GM18519 (cell line): ENCODE results near the gene RNF17.
"Not testable (repeated sequence)": the region's sequence is repeated elsewhere in the genome, so short reads cannot be mapped to it uniquely, and the experiment has no call there.

Source experiments
- ATAC-seq: cut with Tn5 transposase; IDR thresholded peaks from one replicate; pipeline ENCODE4 v1.9.1; 2021; ENCODE audit warnings: mild to moderate bottlenecking, moderate library complexity; ENCODE audit not compliant: unreplicated experiment, low FRiP score

Gene RNF17

DNA sequence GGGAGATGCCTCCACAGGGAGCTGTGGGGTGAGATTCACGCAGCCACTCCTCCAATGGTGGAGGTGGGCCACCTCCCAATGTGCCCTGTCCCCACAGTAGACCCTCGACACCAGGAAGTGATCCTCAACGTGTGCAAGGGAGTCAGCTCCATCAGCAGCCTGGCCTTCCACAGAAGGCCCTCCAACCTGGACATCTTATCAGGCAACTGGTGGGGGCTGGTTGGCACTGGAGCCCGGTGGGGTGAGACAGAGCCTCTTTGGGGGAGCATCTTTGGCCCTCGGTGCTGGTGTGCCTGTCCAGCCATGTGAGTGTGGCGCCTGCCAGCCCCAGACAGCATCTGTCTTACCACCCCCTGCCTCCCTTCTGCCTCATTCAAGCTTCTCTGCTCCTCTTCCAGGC lies 19.7 kb upstream of the RNF17 start:
- ATAC-seq, result no peak

DNA sequence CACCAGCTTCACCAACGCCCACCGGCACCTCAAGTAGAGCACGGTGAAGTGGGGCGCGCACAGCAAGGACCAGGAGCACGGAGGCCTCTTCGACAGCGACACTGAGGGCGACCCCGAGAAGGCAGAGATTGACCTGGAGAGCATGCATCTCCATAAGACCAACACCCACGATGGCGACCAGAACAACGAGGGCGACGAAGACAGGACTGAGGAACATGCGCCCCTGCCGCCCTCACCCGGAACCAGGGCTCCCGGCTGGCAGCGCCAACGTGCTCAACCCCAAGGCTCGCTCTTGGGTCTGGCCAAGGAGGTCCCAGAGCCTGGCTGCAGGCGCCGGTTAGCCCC lies 18.5 kb upstream of the RNF17 start:
- ATAC-seq, result no peak

DNA sequence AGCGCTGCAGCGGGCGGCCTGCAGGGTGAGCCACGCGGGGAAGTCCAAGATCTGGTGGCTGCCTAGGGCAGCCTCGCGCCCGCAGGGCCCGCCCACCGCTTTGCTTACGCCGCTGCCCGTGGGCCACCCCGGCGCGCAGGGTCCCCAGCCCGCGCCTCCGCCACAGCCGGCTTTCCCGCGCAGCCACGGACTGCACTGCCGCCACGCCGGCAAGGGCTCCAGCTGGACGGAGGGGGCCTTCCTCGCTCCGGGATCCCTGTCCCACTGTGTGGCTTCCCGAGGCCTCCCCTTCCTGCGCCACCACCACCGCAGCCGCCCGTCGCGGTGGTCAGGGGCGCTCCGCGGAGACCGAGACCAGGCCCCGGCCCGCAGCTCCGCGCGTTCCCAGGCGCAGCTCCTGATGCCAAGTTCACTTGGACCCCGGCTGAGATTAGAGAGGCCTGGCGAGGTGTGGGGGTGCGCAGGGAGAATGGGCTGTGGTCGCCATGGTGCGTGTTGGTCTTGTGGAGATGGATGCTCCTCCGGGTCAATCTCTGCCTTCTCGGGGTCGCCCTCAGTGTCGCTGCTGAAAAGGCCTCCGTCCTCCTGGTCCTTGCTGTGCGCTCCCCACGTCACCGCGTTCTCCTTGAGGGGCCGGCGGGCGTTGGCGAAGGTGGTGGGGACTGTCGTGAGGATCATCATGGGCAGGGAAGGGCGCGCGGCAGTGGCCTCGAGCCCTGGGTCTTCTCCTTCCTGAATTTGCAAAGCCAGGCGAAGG lies 17.9 kb upstream of the RNF17 start:
- no peak for ATAC-seq

- ATAC-seq, result no peak
Observed at GRCh38 chr13:24746618-24747247, 17.2 kb upstream of the RNF17 start.

GRCh38 chr13:24747248-24748060 lies 16.5 kb upstream of the RNF17 start:
- no peak for ATAC-seq

DNA sequence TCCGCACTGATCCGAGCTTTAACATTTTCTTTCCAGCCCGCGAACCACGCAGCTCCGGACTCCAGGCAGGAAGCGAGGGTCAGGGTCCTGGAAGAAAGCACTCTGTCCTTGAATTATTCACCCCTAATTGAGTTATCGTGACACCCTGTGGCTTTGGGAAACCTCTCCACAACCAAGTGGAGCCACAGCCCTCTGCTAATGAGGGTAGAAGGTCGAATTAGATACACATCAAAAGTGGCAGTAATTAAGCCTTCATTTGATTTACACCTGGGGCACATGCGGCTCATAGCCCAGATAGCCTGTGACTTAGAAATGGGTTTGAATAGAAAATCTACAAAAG lies 15.9 kb upstream of the RNF17 start:
- no peak for ATAC-seq

- ATAC-seq, result no peak
Observed at GRCh38 chr13:24759197-24759596, 4.8 kb upstream of the RNF17 start.

- ATAC-seq, result no peak
Observed at GRCh38 chr13:24764276-24764630, 284 bp downstream of the RNF17 start.

DNA sequence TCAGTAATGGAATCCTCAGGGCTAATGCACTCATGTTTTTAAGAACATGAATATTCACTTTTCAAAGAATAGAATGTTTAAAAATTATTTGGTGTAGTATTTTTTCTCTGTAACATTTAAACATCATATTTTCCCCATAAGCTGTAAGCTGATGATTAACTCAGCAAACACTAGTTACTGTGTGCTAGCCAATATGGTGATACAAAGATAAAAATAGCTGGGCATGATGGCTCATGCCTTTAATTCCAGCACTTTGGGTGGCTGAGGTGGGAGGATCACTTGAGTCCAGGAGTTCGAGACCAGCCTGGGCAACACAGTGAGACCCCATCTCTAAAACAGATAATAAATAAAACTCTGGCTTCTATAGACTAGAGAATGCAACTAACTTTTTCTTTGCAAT lies 13.2 kb downstream of the RNF17 start:
- no peak for ATAC-seq

DNA sequence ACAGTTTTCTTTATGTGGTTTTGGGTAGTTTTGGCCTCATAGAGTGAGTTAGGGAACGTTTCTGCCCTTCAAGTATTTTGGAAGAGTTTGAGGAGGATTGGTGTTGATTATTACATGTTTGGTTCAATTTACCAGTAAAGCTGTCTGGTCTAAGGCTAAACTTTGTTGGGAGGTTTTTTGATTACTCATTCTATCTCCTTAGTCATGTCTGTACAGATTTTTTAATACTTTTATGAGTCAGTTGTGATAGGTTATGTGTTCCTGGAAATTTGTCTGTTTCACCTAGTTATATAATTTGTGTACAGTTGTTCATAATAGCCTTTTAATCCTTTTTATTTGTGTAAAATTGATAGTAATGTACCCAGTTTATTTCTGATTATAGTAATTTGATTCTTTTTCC lies 20.4 kb downstream of the RNF17 start:
- no peak for ATAC-seq

- no peak for ATAC-seq
Observed at GRCh38 chr13:24788538-24788937, 24.6 kb downstream of the RNF17 start.

- no peak for ATAC-seq
Observed at GRCh38 chr13:24802074-24802473, 38.1 kb downstream of the RNF17 start.

- no peak for ATAC-seq
Observed at GRCh38 chr13:24821207-24821606, 57.2 kb downstream of the RNF17 start.

GRCh38 chr13:24822640-24823039 lies 58.7 kb downstream of the RNF17 start:
- ATAC-seq, result no peak

- not testable (repeated sequence) for ATAC-seq
Observed at GRCh38 chr13:24823122-24823710, 59.2 kb downstream of the RNF17 start.

DNA sequence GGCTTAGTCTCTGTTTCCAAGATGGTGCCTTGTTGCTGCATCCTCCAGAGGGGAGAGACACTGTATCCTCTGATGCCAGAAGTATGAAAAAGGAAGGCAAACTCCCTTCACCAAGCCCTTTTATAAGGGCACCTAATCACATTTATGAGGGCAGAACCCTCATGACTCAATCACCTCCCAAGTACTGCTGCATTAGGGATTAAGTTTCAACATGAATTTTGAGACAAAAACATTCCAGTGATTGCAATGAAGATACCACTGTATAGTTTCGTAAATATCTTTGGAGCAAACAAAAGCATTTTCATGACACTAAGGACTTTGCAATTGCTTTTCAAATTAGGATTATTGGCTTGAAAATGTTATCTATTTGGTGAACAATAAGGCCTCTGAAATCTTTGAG lies 63.8 kb downstream of the RNF17 start:
- ATAC-seq, result no peak

GRCh38 chr13:24834902-24835510 lies 71.0 kb downstream of the RNF17 start:
- ATAC-seq, result no peak

DNA sequence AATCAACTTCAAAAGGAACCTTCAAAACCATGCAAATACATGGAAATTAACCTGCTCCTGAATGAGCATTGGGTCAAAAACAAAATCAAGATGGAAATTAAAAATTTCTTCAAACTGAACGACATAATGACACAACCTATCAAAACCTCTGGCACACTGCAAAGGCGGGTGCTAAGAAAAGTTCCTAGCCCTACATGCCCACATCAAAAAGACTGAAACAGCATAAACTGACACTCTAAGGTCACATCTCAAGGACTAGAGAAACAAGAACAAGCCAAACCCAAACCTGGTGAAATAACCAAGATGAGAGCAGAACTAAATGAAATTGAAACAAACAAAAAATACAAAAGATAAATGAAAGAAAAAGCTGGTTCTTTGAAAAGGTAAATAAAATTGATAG lies 73.6 kb downstream of the RNF17 start:
- ATAC-seq, result not testable (repeated sequence)

DNA sequence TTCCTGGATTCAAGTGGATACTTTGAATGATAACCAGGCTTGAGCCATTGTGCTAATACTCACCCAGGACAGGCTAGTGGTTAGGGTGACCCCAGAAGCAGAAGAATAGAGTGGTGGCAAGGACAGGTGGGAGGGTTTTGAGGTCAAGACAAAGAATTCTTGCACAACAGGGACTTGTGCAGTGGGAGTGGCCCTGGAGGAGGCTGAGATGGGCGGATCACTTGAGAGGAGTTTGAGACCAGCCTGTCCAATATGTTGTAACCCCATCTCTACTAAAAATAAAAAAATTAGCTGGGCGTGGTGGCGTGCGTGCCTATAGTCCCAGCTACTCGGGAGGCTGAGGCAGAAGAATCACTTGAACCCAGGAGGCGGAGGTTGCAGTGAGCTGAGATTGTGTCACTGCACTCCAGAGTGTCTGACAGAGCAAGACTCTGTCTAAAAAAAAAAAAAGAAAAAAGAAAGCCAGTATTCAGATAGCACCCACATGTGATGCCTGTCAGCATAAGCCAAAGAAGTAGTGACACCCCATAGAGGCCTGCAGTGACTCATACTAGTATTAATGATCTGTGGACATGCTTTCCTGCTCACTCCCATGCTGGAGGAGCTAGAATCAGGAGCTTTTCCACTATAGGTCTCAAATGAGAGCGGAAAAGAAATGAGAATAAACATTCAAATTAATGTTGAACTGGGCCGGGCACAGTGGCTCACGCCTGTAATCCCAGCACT lies 78.7 kb downstream of the RNF17 start:
- ATAC-seq, result no peak

DNA sequence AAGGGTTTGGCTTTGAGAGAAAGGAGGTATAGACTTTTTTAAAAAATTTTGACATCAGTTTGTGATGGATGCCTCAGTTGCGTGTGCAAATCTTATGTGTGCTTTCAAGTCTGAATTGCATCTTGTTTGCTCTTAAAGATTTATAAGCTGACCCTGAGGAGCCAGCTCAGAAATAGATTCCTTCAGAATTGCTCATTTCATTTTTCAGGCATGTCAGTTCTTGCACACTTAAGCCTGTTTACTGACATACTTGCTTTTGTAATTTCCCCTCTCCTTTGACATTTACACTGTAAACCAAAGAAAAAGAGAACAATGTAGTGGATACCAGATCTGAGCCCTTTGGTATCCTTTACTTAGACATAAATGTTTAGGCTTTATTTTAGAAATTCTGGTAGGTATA lies 87.6 kb downstream of the RNF17 start:
- ATAC-seq, result no peak
